GM12874 (cell line): Measurements from ENCODE around the gene CDC42.

Experiments
- CTCF ChIP-seq: IDR thresholded peaks from 2 replicates; pipeline ENCODE4 v1.5.1; 2011; ENCODE audit warnings: low read depth, mild to moderate bottlenecking, control low read depth, low read length, moderate library complexity; ENCODE audit not compliant: insufficient read depth

CDC42 gene

GRCh38 chr1:22137004-22137720 lies 84.7 kb downstream of the CDC42 start:
- TF ChIP-seq CTCF, result no peak

DNA sequence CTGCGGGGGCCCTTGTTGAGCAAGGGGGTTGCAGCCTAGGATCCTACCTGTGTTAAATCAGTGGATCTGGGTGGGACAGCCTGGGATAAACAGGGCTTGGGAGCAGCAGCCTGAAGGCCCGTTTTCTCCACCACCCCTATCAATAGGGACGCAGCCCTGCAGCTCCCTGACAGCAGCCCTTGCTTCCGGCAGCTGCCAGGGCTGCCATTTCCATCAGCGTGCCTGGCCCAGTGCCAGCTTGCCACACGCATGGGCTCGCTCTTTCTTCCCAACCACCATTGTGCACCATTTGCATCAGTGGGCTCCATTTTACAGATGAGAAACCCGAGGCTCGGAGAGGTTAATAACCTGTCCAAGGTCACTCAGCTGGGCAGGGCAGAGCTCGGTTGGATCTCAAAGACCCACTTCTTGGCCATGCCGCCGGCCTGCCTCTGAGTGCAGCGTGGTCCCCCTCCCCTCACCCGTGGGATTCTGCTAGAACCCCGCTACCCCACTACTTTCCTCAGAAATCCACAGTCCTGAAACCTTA lies 86.6 kb downstream of the CDC42 start:
- no peak for TF ChIP-seq CTCF

GRCh38 chr1:22139817-22140216 lies 87.3 kb downstream of the CDC42 start:
- TF ChIP-seq CTCF, result no peak
